GM21529 (cell line): ENCODE results near the gene PAM16.
"Not testable (repeated sequence)": the region's sequence is repeated elsewhere in the genome, so short reads cannot be mapped to it uniquely, and the experiment has no call there.

Experiments
- ATAC-seq: cut with Tn5 transposase; IDR thresholded peaks from one replicate; pipeline ENCODE4 v1.9.1; 2021; ENCODE audit not compliant: unreplicated experiment

Gene PAM16

DNA sequence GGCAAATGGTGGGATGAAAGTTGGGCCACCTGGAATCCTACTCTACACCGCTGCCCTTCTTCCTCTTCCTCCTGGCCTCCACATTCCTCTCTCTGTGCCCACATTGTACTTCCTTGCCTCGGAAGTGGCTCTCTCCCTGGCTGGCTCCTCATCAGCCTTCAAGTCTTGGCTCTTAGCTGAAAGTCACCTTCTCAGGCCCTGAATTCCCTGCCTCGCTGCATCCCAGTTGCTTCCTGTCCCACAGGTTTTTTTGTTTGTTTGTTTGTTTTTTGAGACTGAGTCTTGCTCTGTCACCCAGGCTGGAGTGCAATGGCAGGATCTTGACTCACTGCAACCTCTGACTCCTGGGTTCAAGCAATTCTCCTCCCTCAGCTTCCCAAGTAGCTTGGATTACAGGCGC lies 2.6 kb upstream of the PAM16 start:
- no peak for ATAC-seq

DNA sequence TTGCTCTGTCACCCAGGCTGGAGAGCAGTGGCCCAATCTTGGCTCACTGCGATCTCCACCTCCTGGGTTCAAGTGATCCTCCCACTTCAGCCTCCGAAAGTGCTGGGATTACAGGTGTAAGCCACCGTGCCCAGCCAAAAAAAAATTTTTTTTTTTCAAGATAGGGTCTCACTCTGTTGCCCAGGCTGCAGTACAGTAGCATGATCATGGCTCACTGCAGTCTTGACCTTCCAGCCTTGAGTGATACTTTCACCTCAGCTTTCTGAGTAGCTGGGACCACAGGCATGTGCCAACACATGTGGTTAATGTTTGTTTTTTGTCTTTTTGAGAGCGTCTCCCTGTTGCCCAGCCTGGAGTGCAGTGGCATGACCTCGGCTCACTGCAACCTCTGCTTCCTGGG lies 1.7 kb upstream of the PAM16 start:
- ATAC-seq: no peak

DNA sequence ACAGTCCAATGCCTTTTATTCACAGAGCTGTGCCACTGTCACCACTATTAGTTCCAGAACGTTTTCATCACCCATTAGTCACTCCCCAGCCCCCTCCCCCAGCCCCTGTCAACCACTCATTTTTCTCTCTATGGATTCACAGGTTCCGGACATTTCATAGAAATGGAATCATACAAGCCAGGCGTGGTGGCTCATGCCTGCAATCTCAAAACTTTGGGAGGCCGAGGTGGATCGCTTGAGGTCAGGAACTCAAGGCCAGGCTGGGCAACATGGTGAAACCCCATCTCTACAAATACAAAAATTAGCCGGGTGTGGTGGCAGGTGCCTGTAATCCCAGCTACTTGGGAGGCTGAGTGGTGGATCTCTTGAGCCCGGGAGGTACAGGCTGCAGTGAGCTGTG lies 759 bp upstream of the PAM16 start:
- ATAC-seq: no peak

DNA sequence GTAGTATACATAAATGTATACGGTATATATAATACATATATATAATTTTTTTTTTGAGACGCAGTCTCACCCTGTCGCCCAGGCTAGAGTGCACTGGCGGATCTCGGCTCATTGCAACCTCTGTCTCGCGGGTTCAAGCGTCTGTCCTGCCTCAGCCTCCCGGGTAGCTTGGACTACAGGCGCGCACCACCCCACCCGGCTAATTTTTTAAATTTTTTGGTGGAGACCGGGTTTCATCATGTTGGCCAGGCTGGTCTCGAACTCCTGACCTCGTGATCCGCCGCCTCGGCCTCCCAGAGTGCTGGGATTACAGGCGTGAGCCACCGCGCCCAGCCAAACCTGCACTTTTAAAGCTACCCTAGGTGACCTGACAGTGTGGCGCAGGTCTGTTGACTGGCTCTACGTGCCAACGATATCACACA lies 745 bp downstream of the PAM16 start:
- no peak for ATAC-seq

DNA sequence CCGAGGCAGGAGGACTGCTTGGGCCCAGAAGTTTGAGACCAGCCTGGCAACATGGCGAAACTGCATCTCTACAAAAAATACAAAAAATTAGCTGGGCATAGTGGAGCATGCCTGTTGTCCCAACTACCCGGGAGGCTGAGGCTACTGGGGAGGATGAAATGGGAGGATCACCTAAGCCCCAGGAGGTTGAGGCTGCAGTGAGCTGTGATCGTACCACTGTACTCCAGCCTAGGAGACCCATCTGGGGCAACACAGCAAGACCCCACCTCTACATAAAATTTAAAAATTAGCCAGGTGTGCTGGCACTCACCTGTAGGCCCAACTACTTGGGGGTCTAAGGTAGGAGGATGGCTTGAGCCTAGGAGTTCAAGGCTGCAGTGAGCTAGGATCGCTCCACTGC lies 1.8 kb downstream of the PAM16 start:
- no peak for ATAC-seq

DNA sequence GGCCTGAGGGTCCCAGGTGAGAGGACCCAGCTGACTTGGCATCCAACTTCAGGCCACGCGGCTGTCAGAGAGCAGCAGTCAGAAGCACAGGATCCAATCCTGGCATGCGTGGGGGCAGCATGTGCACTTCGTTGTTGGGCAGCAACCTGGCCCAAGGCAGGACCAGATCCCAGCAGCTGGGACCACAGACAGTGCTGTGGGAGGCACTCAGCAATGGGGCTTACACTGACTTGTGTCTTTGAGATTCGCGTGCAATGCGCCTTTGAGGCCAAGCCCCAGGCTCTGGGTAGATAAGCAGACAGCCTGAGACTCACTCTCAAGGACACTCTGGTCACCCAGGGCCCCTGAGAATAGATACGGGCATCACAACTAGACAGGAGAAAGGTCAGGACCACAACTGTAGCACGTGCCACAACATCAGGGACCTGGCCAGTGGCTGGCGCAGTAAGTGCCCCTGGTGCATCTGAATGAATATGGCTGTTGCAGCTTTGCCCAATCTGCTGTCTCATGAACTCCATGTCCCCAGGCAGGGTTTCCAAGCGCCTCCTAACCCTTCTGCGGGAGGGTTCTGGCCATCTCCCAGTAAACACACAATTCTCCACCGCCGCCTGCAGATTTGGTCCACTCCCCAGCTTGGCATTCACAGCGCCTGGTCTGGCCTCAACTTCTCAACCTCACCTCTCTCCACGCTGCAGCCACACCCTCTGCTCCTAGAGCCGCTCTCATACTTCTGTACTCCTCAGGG lies 3.2 kb downstream of the PAM16 start:
- ATAC-seq: no peak

DNA sequence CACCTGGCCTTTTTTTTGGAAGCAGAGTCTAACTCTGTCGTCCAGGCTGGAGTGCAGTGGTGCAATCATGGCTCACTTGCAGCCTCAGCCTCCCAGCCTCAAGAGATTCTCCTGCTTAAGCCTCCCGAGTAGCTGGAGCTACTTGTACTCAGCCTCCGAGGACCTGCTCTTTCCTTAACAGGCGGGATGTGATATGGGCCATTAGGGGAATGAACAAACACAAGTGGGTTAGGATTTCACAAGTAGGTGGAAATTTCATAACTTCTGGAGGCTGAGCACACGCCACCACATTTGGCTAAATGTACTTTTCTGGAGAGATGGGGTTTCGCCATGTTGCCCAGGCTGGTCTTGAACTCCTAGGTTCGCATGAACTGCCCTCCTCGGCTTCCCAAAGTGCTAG lies 4.1 kb downstream of the PAM16 start:
- ATAC-seq: no peak

DNA sequence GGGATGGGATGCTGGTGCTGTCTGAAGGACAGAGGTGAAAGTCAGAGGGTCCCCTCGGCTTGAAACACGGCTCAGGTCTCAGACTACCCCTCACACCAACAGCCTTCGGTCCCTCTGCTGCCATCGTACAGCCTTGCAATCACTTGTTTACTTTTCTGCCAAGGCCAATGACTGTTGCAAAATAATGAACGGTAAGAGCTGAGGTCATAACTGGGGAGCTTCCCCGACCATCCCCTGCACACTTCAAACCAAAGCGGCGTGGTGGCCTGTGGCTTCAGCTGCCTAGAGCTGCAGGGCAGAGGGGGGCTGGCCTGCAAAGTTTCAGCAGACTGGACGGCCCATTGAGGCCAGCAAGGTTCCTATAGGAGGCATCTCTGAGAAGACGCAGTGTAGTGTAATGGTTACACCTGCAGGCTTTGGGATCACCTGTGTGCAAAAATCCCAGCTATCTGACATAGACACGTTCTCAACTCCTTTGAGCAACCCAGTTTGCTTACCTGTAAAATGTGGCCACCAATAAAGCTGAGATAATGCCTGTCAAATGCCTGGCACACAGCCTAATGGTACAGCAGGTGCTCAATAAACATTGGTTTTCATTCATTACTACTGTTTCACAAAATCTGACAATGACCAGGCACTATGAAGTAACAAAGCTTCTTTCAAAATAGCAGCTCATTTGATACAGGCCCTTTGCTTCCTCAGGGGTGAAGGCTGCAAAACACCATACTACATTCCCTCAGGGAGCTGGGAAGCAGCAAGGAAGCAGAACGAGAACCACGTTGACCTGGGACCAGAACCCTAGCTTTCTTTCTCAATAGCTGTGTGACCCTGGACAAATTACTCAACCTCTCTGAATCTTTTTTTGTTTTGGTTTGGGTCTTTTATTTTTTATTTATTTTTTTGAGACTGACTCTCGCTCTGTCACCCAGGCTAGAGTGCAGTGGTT lies 5.0 kb downstream of the PAM16 start:
- ATAC-seq: no peak

DNA sequence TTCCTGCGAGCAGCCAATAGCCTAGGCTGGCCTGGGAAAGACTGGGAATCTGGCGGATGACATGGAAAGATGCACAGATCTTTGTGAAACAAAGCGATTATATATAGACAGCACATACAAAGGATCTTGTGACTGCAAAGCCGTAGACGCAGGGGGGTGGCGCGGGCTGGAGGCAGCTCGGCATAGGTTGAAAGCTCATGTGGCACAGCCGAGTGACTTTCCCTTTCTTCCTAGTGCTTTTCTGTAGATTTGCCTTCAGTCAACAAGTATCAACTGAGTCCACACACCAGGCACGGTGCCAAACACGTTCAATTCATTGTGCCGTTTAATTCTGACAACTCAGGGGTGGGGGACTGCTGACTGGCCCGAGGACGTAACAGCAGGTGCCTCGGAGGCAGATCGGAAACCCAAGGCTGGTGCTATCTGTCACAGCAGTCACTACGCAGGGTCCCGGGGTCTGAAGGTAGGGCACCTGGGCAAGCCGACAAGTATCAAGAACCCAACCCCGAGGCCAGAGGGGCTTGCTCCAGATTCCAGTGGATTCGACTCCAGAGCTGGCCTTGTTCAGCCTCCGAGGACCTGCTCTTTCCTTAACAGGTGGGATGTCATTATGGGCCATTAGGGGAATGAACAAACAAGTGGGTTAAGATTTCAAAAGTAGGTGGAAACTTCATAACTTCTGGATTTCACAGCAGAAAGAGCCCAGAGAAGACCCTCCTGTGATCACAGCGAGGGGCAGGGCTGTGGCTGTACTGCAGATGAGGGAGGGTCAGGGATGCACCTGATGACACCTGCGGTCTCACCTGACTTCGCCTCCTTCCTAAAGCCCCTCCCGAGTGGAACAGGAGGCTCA lies 5.9 kb downstream of the PAM16 start:
- no peak for ATAC-seq

DNA sequence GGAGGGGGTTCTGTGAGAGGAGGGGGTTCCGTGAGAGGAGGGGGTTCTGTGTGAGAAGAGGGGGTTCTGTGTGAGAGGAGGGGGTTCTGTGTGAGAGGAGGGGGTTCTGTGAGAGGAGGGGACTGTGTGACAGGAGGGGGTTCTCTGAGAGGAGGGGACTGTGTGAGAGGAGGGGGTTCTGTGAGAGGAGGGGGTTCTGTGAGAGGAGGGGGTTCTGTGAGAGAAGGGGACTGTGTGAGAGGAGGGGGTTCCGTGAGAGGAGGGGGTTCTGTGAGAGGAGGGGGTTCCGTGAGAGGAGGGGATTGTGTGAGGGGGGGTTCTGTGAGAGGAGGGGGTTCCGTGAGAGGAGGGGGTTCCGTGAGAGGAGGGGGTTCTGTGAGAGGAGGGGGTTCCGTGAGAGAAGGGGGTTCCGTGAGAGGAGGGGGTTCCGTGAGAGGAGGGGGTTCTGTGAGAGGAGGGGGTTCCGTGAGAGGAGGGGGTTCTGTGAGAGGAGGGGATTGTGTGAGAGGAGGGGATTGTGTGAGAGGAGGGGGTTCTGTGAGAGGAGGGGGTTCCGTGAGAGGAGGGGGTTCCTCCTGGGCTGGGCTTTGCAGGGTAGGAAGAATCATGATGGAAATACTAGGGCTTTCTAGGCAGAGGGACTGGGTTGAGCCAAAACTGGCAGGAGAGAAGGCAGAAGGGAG lies 6.7 kb downstream of the PAM16 start:
- not testable (repeated sequence) for ATAC-seq

DNA sequence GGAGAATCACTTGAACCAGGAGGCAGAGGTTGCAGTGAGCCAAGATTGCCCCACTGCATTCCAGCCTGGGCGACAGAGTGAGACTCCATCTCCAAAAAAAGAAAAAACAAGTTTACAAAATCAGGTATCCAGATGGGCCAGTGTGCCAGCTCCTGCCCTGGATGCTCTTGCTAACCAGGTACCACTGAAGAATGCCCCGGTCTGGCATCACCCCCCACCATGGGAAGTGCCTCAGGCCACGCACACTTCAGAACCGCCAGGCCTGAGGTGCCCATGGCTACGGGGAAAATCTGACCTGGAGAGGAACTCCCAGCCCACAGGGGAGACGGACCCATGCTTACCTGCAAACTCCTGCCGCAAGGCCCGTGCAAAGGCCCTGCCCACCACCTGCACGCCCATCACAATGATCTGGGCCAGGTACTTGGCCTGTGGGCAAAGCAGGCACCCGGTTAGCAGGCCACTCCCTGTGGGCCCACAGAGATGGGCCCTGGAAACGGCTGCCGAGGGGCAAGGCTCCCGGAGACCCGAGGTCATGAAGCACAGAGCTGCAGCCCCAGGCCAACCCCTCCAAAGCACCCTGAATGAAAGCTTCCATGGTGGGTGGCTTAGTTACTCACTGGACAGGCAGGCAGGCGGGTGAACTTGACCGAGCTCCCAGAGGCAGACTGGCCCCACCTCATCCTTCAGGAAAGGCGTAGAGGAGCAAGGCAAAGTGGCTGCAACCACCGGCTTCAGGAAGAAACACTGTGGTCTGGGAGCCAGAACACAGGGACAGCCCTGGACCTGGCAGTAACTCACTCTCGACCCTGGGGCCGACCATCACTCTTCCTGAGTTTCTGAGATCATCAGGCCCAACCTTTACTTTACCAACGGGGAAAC lies 8.0 kb downstream of the PAM16 start:
- no peak for ATAC-seq

DNA sequence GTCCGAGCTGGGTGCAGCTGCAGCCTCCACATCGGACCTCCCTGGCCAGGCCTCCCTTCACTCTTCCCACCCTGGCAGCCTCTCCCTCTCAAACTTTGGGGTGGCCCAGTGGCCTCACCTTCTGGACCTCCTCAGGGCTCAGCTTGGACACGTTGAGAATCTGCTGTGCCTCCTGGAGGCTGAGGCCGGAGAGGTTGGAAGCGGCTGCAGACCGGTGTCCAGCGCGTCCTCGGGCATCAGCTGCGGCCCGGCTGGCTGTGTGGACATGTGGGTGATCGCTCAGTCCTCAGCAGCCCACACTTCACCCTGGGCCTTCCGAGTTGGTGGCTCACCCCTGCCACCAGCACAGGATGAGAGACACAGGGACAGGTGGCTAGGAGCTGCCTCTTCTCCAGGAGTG lies 9.9 kb downstream of the PAM16 start:
- no peak for ATAC-seq

DNA sequence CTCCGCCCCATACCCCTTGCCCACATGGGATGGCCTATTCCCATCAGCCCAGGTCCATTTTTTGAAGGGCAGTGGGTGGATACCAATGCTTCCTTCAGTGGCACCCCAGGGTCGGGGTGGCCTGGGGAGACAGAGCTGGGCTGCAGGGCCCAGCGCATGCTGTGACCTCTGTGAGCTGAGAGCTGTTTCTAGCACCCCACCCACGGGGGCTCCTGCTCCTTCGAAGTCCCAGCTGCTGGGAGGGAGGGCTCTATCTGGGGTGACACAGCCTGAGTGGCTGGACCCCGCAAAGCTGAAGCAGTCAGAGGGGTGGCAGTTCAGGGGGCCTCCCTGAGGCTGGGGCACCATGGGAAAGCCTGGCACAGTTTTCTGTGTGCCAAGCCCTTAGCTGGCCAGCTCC lies 10.7 kb downstream of the PAM16 start:
- ATAC-seq: no peak

DNA sequence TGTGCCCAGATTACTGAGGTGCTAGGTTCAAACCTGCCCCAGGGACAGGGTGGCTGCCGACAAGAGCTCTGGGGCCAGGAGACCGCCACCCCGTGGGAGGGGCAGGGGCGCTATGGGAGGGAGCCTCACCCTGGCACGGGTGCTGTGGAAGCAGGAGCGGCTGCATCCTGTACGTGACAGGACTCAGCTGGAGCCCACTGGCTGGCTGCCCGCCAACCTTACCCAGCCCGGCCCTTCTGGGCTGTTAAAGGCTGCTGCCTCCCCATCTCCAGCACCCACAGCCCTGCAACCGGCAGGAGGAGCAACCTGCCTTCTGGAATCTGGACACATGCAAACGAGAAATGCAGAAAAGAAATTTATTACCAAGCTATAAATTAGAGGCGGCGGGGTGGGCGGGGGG lies 11.2 kb downstream of the PAM16 start:
- ATAC-seq: no peak

DNA sequence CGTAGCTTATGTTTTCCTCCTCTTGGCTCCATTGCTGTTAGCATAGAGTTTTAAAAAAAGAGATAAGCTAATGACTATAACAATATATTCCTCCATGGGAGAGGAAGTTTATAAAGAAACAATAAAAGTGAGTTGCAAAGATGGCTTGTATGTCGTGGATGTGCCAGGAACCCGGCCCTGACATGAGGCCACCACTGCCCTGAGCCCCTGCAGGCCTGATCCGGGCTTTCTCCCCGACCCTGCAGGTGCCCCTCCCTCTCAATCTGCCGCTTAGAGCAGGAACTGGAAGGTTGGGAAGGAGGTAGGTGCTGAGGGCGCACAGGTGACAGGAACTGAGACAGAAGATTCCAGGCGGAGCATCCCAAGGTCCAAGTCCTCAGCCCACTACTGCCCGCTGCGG lies 11.7 kb downstream of the PAM16 start:
- no peak for ATAC-seq

DNA sequence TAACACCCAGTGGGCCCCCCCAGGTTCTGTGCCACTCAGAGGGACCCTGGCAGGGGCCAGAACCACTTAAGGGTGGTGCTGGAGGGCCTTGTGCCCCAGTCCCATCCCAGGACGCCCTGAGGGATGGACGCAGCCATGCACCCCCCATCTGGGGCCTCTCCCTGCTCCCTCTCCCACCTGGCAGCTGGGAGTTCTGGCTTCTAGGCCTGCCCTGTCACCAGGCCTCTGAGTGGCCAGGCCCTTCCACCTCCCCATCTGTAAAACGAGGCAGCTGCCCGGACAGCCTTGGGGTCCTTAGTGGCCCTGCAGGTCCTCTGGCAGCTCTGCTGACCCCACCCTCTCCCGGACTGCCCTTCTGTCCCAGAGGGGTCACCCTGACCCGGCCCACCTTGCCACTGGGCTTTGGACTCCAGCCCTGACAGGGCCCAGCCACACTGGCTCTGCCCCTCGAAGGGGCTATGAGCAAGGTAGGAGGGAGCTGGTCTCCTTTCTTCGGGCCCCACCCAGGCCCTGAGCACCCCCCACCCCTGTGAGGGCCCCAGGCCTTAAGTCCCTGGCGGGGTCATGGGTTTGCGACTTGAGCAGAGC lies 12.3 kb downstream of the PAM16 start:
- ATAC-seq: no peak

DNA sequence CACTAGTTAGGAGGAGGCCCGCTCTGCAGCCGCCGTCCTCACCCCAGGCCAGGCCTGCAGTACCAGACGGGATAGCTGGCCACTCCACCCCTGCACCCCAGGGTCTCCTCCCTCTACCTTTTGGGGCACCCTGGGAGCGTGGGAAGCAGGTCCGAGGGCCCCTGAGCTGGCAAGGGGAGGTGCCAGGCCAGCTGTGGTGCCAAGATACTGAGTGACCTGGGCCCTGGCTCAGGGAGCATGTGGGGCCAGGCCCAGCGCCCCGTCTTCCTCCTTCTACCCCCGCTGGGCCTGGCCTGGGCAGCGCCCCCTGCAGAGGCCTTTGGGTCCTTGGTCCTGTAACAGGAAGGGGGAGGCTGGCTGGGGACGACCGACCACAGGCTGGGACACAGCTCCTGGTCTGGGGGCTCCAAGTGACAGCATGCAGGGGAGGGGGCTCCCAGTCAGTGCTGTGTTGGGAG lies 13.0 kb downstream of the PAM16 start:
- ATAC-seq: no peak

DNA sequence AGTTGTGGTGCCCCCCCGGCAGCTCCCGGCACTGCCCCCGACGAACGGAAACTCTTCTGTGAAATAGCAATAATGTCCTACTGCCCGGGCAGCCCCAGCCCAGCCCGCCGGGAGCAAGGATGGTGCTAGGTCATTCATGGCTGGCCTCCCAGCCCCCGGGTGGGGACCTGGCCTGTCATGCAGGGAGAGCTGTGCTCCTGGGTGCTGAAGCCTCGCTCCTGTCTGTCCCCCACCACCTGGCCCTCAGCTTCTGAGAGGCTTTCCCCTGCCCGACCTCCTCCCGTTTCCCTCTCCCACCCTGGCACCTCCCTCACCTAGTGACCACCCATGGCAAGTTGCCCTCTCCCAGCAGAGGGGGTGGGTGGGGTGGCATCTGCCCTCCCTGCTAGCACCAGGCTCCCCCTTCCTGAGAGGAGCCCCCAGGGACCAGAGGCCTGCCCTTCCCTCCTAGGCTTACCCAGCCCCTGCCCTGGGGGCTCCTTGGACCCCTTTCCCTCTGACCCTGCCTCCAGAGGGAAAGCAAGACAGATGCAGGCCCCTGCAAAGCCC lies 13.5 kb downstream of the PAM16 start:
- no peak for ATAC-seq
